Activated T-cell treated with anti-CD3 and anti-CD28 coated beads, Interleukin-2, amount 50 U/mL, for 1 hour (primary cell): ENCODE measurements around the gene QSOX1.
"Not testable (repeated sequence)": the region's sequence is repeated elsewhere in the genome, so short reads cannot be mapped to it uniquely, and the experiment has no call there.

Experiments used
- DNase-seq: peaks from one replicate; pipeline ENCODE4 v3.0.0-alpha.2; 2020

QSOX1 gene

DNA sequence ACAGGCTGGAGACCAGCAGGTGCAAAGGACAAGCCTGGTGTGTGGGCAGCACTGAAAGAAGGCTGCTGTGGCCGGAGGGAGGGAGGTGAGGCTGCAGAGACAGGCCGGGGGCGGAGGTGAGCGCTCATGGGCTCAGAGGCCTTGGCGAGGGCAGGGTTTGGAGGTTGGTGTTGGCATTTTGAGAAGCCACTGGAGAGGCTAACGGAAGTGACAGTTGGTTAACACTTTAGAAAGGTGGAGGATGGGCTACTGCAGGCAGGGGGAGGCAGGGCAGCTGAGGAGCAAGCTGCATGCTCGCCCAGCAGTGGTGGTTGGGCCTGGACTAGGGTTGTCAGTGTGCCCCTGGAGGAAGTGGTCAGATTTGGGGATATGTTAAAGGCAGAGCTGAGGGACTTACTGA is 37.5 kb downstream of the QSOX1 start:
- DNase-seq, result no peak

DNA sequence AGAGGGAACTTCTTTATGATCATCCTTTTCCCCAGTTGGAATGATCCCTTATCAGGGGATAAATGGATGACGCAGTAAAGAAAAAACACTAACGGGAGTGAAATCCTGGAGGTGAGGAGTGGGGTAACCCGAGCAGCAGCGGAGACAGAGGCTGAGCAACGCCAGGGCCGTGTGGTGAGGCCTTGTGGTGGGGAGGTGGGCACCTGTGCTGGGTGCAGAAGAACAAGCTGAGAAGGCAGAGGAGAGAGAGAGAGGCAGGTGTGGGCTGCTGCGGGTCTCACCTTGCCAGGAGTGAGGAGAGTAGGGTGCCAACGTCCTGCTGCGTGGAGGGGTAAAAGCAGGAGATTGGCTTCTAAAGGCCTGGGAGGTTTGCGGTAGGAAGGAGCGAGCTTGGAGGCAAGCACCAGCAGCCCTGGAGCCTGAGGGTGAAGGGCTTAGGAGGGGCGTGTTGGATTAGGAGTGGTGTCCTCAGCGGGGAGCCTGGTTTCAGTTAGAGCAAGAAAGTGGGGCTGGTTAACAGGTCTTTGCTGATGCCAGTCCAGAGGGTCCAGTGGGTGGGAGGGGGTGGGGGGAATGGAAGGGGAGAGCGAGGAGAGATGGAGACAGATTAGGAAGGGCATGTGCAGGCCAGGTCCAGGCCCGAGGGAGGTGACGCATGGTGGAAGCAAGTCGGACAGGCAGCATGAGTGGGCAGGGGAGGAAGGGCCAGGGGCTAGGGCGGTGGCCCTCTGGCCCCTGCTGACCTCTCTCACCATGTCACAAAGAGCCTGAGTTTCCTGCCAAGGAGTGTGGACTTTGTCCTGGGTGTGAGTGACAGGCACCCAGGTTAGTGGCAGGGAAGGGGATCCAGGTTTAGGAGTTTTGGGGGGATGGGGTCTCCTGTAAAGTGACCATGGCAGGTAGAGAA is 38.7 kb downstream of the QSOX1 start:
- no peak for DNase-seq

DNA sequence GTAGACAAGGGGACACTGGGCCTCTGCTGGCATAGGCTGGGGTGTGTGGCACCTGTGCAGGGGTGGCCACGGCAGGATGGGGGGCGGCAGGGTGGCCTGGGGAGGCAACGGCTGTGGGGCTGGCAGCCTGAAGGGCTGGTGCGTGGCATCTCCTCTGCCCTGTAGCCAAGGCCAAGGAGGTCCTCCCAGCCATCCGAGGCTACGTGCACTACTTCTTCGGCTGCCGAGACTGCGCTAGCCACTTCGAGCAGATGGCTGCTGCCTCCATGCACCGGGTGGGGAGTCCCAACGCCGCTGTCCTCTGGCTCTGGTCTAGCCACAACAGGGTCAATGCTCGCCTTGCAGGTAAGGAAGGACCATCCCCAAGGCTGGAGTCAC is 39.4 kb downstream of the QSOX1 start:
- no peak for DNase-seq

DNA sequence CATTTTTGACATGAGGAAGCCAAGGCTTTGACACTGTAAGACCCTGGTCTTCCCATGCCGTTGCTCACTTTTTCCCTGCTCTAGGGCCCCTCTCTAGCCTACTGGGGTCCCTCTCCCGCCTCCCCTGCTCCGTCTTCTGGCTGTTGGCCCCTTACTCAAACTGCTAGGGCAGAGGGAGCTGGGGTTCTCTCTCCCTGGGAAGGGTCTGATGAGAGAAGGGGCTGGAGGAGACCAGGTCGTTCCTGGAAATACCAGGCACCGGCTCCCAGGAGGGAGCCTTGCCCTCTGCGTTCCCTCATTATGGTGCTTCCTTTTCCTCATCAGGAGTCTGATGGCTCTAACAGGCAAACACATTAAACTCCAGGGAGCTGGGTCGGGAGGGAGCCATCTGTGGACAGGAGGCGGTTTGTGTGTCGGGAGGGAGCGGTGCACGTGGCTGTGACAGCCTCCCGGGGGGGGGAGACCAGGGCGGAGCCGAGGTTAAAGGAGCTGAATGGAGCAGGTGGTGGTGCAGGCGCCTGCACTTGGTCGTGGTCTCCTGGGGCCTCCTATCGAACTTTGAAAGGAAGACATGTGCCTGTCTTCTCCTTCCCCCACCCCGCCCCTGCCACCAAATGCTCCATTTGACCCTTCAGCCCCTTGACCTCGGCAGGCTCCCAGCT is 40.0 kb downstream of the QSOX1 start:
- DNase-seq, result no peak

DNA sequence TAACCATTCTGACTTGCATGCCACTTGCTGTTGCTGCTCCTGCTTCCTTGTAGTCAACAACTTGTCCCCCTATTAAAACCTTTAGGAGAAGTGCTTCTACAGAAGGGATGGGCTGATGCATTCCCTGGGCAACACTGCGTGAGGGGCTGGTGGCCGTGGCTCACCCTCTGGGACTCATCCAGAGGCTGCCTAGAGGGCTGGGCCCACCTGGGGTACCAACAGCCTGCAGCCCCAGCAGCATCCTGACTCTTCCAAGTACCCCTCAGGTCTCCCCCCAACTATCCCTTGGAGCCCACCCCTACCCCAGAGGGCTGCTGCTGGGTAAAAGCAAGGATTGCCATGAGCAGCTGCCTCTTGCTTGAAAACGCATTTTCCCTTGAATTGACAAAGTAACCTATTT is 40.7 kb downstream of the QSOX1 start:
- no peak for DNase-seq

DNA sequence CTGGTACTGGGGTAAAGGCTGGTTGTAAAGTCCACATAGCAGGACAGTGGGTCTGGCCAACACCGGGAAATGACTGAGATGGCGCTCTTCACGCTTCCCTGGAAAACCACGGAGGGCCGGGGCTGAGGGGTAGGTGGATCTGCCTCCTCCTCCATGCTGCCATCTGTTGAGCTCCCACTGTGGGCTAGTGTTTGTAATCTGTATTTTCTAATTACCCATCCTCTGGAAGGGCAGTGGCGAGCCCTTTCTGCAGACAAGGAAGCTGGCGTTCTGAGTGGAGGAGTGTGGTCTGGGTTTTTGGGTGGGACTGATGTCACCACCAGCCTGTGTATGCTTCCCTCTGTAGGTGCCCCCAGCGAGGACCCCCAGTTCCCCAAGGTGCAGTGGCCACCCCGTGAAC is 41.2 kb downstream of the QSOX1 start:
- no peak for DNase-seq

DNA sequence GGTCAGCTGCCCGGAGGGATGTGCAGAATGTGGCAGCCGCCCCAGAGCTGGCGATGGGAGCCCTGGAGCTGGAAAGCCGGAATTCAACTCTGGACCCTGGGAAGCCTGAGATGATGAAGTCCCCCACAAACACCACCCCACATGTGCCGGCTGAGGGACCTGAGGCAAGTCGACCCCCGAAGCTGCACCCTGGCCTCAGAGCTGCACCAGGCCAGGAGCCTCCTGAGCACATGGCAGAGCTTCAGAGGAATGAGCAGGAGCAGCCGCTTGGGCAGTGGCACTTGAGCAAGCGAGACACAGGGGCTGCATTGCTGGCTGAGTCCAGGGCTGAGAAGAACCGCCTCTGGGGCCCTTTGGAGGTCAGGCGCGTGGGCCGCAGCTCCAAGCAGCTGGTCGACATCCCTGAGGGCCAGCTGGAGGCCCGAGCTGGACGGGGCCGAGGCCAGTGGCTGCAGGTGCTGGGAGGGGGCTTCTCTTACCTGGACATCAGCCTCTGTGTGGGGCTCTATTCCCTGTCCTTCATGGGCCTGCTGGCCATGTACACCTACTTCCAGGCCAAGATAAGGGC is 41.9 kb downstream of the QSOX1 start:
- DNase-seq, result no peak

DNA sequence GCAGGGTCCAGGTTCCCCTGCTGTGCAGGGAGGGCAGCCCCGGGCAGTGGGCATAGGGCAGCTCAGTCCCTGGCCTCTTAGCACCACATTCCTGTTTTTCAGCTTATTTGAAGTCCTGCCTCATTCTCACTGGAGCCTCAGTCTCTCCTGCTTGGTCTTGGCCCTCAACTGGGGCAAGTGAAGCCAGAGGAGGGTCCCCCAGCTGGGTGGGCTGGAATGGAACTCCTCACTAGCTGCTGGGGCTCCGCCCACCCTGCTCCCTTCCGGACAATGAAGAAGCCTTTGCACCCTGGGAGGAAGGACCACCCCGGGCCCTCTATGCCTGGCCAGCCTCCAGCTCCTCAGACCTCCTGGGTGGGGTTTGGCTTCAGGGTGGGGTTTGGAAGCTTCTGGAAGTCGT is 42.6 kb downstream of the QSOX1 start:
- no peak for DNase-seq

DNA sequence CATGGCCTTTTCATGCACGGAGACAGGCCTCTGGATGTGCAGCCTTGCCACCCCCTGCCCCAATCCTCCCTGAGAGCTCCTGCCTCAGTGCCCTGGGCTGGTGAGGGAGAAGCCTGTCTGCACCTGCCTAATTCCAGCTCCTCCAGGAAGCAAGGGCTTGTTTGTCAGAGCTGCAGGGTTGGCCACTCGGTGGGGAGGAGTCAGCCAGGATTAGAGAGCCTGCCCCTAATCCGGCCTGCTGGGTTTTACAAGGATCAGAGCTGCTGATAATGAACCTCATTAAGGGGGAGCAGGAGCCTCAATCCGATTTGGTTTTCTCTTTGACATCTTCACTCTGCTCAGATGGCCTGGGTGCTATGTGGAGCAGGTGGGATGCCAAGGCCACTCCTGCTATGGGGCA is 43.5 kb downstream of the QSOX1 start:
- no peak for DNase-seq

DNA sequence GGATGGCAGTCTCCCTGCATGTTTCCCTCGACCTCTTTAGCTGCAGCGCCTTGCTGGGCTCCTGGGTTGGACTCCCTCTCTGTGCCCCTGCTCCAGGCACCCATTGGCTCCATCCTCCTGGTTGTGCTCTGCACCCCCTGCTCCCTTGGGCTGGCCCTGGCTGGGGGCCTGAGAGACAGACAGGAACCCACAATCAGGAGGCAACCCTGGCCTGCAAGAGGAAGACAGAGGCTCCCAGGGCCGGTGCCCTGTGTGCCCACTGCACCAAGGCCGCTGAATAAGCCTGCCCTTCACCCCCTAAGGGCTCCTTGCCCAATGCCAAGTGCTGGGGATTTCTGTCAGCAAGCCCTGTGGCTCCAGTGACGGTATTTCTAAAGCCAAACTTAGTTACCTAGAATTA is 43.9 kb downstream of the QSOX1 start:
- no peak for DNase-seq

DNA sequence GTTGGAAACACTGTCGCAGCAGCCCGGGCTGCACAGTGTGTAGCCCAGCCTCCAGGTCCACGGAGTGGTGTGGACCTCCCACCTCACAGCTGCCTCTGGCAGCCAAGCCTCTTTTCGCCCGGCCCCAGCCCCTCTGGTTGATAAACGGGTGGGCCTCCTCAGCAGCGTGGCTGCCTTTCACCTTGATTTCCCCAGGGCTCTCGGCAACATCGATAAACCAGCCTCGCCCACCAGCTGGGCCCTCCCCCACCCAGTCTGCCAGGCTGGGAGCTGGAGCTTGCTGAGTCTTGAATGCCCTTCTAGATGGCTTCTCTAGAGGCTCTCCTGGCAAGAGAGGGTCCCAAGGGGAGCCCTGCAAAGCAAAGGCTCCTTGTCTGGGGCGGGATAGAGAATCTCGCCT is 44.3 kb downstream of the QSOX1 start:
- no peak for DNase-seq

DNA sequence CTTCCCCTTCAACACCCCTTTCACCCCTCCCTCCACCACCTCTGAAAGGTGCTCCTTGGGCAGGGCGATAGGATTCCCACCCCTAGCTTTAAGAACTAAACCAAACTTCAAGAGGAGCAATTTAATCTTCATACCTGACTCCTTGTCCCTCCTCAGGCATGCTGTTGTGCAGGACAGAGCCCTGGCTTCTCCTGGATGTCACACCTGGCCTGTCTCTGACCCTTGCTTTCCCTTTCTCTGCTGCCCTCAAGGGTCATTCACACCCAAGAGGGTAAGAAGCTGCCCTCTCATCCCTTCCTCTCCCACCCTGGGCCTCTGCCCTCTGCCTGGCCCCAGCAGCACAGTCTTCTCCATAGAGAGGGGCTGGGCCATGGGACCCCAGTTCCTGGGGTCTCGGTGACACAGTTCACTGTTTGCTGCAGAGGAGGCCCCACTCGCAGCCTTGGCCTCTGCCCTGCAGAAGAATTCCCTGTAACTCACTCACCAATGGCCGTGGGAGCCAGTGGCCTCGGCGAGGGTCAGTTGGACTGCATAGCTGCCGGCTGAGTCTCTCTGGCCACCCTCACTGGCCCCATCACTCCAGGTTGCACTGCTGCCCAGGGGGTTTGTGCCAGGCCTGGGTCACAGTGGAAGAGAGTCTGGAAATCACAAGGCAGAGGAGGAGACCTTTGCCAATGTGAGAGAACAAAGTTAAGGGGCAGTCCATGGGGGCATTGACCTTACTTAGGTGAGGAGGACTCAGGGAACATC is 47.0 kb downstream of the QSOX1 start:
- DNase-seq, result no peak

DNA sequence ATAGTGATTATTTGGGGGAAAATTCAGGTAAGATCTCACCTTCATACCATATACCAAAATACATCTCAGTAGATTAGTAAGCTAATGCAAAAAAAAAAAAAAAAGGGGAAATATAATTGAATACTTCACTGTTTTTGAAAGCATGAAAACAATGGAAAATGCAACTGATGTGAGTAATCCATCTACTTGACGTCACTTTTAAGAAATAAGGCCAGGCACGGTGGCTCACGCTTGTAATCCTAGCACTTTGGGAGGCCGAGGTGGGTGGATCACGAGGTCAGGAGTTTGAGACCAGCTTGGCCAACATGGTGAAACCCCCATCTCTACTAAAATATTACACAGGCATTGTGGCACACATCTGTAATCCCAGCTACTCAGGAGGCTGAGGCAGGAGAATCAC is 47.9 kb downstream of the QSOX1 start:
- DNase-seq, result not testable (repeated sequence)

DNA sequence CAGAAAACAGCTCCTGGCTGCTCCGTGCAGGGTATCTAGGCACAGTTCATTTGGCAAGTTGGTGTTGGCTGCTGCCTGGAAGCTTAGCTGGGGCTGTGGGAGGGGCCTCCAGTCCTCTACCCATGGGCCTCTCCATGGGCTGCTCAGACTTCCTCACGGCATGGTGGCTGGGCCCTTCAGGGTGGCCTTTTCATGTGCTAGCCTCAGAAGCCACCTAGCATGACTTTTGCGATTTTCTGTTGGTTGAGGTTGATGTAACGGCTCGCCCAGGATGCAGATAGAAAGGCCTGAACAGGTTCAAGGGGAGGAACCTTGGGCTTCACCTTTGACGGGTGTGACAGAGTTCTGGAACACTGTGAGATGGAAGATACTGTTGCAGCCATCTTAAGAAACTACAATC is 49.6 kb downstream of the QSOX1 start:
- no peak for DNase-seq

DNA sequence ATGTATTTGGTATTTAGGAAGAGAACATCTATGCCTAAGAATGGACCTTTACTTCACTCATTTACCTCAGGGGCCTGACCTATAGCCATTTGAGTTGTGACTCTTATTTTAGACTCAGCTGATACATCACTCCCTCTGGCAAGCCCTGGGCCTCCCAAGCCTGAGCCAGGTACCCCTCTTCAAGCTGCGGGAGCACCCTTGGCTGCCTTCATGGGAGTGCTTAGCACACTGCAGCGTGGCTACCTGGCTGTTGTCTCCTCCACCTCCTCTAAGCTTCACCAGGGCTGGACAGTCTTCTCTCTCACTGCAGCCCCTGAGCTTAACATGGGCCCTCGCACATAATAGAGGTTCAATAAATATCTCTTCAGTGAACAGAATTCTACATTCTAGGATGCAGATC is 51.9 kb downstream of the QSOX1 start:
- no peak for DNase-seq

DNA sequence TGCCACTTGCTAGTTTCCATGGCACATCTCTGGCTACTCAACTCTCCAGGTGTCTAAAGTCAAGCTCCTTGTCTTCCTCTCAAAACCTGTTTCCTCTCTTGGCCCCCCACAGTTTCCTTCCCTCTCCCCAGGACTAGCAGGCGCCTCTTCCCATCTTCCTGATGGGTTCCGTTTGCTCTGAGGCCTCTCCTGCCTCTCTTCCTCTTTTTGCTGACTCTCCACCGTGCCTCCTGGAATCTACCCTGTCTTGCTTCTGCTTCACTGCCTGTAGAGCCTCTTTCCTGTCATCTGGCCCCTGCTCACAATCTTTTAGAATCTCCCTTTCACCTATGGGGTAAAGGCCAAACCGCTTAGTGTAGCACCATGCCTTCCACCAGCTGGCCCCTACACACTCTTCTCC is 53.6 kb downstream of the QSOX1 start:
- DNase-seq, result no peak

DNA sequence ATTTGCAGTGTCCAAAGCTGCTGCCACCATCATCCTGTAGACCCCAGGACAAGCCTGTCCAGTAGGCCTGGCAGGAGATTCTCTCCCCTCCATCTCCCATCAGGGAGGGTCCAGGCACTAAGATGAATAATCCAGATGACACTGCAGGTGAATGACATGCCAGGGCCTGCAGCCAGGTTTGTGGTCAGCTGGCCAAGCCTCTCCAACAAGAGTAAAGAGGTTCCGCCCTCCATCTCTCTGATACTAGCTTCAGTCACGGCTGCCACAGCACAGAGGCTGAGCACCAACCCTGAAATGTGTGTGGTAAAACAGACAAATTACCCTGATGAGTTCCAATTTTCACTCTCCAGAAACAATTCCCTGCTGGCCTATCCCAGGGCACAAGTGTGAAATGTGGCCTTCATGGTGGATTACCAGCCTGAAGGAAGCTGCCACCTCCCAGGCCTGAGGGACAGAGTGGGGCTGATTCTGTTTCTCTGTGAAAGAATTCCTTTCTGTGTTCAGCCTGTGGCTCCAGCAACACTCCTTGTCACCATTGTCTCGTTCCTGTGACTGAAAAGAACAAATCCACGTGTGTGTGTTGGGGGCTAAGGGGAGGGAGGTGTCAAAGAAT is 55.4 kb downstream of the QSOX1 start:
- DNase-seq, result no peak

DNA sequence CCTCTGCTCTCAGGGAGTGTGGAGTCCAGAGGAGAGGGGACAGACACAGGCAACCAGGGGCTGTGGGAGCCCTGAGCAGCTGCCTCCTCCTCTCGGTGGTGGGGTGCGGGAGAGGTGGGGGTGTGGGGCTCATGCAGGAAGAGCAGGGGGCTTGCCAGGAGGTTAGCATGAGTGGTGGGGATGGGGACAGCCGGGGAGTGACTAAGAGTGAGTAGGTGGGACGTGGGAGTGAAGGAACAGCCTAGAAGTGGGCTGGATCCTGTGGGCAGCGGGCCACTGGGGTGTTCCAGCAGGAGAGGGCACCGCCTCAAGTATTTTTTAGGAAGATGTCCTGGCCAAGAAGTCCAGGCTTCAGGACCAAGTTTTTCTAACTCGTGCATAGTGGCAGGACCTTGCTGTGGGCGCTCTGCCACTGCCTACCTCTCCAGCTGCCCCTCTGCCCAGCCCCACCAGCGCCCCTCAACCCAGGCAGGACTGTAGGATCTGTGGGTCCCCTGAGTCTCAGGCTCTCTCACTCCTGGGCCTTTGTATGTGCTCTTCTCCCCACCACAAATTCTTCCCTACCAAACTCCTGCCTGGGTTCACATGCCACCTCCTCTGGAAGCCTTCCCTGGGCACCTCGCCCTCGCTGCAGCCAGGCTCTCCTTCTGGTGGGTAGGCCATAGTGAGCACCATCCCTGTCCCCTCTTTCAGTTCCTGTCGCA is 56.6 kb downstream of the QSOX1 start:
- DNase-seq, result no peak

DNA sequence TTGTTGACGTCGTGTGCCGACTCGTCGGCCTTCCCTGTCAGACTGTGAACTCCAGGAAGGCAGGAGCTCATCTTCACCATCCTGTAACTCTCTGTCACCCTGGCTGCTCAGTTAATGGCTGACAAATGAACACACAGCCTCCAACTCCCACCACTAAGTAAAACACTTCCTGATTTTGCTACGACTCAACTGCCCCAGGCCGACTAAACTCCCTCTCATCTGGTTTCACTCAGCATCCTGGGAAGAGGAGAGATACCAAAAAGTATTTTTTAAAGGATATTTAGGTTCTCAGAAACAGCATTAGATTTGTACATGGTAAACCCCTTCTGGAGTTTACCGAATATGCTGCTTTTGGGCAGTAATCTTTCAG is 57.2 kb downstream of the QSOX1 start:
- no peak for DNase-seq

DNA sequence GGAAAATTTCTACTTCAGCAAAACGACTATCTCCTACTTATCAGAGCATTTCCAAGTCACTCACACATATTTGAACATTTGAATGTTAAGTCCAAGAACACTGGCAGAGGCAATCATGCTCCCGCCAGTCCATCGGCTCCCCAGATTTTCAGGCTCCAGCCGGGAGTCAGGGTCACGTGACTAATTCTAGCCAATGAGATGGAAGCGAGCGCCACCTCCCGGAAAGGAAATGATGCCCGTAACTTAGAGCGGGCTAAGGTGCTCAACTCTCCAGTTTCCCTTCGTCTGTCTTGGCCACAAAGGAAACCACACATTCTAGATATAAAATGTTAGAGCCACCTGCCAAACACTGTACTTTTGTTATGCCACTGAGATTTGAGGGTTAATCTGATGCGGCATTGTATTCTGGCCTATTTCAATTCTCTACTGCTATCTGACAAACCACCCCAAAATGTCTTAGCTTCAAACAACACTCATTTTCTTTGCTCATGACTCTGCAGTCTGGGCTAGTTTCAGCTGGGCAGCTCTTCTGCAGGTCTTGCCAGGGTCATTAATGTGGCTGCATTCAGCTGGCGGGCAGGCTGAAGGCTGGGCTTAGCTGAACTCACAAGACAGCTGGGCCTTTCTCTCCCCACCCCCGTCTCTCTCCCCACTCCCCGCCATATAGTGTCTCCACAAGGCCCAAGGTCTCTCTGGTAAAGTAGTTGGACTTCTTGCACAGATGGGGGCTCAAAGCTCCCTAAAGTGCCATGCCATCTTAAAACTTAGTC is 58.9 kb downstream of the QSOX1 start:
- no peak for DNase-seq

DNA sequence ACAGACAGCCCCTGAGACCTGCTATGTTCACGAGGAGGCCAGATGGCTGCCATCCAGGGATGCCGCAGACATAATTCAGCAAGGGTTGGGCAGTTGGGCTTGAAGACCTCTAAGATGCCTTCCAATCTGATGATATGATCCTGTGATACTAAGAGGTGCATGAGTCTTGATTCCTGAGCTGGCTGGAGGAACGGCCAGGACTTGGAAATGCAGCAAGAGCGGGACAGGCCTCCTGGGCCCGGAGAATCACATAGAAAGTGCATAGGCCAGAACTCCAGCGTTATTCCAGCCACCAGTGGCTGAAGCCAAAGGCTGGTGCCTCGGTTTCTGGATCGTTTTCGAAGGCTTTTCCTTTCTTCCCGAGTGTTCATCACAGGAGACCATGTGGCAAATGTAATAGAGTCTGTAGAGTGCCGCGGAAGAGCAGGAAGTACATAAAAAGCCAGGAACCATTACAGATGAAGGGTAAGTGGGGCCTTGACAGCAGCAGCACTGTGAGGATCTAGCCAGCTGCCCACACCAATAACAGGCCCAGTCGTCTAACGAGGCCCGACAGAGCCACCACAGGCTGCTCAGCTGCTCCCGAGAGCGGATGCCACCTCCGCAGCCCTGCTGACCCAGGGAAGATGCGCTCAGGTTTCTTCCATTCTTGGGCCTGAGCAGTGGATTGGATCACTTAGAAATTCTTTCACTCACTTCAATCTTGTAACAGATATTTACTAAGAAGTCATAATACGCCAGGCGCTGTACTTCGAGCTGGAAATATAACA is 61.4 kb downstream of the QSOX1 start:
- DNase-seq, result no peak
